Measurements from ENCODE around the gene CES5A.
"Not testable (repeated sequence)": the region's sequence is repeated elsewhere in the genome, so short reads cannot be mapped to it uniquely, and the experiment has no call there.

Gene CES5A

GRCh38 chr16:55834049-55834448, 41.1 kb downstream of the CES5A start:
- no peak for TF ChIP-seq JUND (IDR thresholded peaks at IDR 0.05; ENCODE audit: low read depth)
- in situ Hi-C loops (cut with HindIII; ENCODE audit: low pct_unique_long_range_greater_than_20kb, low sequenced_read_pairs) = no loop called here

DNA sequence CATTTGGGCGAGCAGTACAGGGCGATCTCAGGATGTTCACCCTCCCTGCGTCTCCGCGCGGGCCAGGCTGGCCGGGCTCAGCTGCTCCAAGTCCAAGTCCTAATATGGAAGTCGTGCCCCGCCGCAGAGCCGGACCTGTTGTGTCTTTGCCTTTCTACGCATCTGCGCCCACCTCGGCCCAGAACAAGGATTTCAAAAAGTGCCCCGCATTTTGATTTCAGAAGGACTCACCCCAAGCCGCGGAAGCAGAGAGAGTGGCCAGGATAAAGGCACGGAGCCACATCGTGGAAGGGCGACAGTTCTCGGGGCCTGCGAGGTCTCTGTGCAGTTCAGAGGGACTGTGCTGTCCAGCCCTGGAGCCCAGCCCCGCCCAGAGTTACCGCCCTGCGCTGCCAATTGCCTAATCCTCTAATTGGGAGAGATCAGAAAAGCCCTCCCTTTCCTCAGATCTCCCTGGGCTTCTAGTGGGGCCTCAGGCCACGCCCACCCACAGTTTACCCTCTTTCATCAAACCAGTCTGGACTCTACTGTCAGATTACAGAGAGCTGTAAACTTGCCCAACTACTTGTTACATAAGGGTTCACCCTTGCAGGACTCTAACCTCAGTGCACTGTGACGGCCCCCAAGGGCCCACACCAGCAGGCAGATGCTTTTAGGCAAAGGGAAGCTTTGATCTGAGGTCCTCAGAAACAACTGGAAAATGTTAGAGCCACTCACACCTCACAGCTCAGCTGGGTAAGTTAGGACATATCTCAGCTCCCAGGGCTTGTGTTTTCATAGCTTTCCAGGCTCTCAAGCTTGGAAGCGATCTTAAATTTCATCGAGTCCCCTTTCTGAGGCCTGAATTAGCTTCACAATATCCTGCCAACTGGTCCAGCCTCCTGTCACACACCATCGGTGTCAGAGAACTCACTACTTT, 42.1 kb downstream of the CES5A start, which contains the start of gene CES1:
Gene CES1 (minus strand): TSS at position 324 of the 919 bp plus-strand sequence. CDS start 41 bp downstream, at position 283.
- in situ Hi-C loops (cut with HindIII; ENCODE audit: low pct_unique_long_range_greater_than_20kb, low sequenced_read_pairs) = no loop called here
- no peak for TF ChIP-seq JUND (IDR thresholded peaks at IDR 0.05; ENCODE audit: low read depth)
- DNase-seq (ENCODE audit: low read depth in 1 of 2, low spot score in 1 of 2) = no peak

More at GRCh38 chr16:55834049-55834448, 41.1 kb downstream of the CES5A start:
- no peak for DNase-seq (ENCODE audit: low read depth in 1 of 2, low spot score in 1 of 2)

- in situ Hi-C loops (cut with HindIII; ENCODE audit: low pct_unique_long_range_greater_than_20kb, low sequenced_read_pairs) = no loop called here
- no peak for TF ChIP-seq JUND (IDR thresholded peaks at IDR 0.05; ENCODE audit: low read depth)
- DNase-seq (ENCODE audit: low read depth in 1 of 2, low spot score in 1 of 2) = no peak
Observed at GRCh38 chr16:55832425-55832772, 42.8 kb downstream of the CES5A start.

- DNase-seq (ENCODE audit: low read depth in 1 of 2, low spot score in 1 of 2) = no peak
- in situ Hi-C loops (cut with HindIII; ENCODE audit: low pct_unique_long_range_greater_than_20kb, low sequenced_read_pairs) = no loop called here
- TF ChIP-seq JUND (IDR thresholded peaks at IDR 0.05; ENCODE audit: low read depth) = no peak
Observed at GRCh38 chr16:55830658-55831294, 44.4 kb downstream of the CES5A start.

GRCh38 chr16:55829232-55829631, 45.9 kb downstream of the CES5A start:
- in situ Hi-C loops (cut with HindIII; ENCODE audit: low pct_unique_long_range_greater_than_20kb, low sequenced_read_pairs); DNase-seq (ENCODE audit: low read depth in 1 of 2, low spot score in 1 of 2): not testable (repeated sequence)

GRCh38 chr16:55828680-55829079, 46.5 kb downstream of the CES5A start:
- no peak for DNase-seq (ENCODE audit: low read depth in 1 of 2, low spot score in 1 of 2)
- in situ Hi-C loops (cut with HindIII; ENCODE audit: low pct_unique_long_range_greater_than_20kb, low sequenced_read_pairs) = no loop called here
- no peak for TF ChIP-seq JUND (IDR thresholded peaks at IDR 0.05; ENCODE audit: low read depth)

- DNase-seq (ENCODE audit: low read depth in 1 of 2, low spot score in 1 of 2) = no peak
- in situ Hi-C loops (cut with HindIII; ENCODE audit: low pct_unique_long_range_greater_than_20kb, low sequenced_read_pairs) = no loop called here
- no peak for TF ChIP-seq JUND (IDR thresholded peaks at IDR 0.05; ENCODE audit: low read depth)
Observed at GRCh38 chr16:55825115-55825728, 50.0 kb downstream of the CES5A start.

GRCh38 chr16:55824473-55825000, 50.6 kb downstream of the CES5A start:
- no peak for DNase-seq (ENCODE audit: low read depth in 1 of 2, low spot score in 1 of 2)
- TF ChIP-seq JUND (IDR thresholded peaks at IDR 0.05; ENCODE audit: low read depth) = no peak
- in situ Hi-C loops (cut with HindIII; ENCODE audit: low pct_unique_long_range_greater_than_20kb, low sequenced_read_pairs) = no loop called here

- DNase-seq (ENCODE audit: low read depth in 1 of 2, low spot score in 1 of 2) = no peak
- no peak for TF ChIP-seq JUND (IDR thresholded peaks at IDR 0.05; ENCODE audit: low read depth)
- in situ Hi-C loops (cut with HindIII; ENCODE audit: low pct_unique_long_range_greater_than_20kb, low sequenced_read_pairs) = no loop called here
Observed at GRCh38 chr16:55822280-55822810, 52.8 kb downstream of the CES5A start.

DNA sequence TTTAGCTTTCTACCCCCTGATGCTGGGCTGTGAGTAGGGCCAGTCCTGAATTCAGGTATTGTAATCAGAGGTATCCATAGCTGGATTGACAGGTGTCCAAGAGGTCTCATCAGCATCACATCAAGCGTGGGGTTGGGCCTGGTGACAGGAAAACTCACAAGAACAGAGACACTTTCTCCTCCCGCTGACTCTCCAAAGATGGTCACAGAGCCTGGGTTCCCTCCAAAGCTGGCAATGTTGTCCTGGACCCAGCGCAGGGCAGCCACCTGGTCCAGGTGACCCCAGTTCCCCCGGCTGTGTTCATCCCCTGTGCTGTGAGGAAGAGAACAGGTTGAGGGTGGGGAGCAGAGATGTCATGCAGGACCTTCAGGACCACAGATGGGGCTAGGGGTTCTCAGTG, 54.0 kb downstream of the CES5A start:
- no peak for TF ChIP-seq JUND (IDR thresholded peaks at IDR 0.05; ENCODE audit: low read depth)
- no peak for DNase-seq (ENCODE audit: low read depth in 1 of 2, low spot score in 1 of 2)
- in situ Hi-C loops (cut with HindIII; ENCODE audit: low pct_unique_long_range_greater_than_20kb, low sequenced_read_pairs) = no loop called here

DNA sequence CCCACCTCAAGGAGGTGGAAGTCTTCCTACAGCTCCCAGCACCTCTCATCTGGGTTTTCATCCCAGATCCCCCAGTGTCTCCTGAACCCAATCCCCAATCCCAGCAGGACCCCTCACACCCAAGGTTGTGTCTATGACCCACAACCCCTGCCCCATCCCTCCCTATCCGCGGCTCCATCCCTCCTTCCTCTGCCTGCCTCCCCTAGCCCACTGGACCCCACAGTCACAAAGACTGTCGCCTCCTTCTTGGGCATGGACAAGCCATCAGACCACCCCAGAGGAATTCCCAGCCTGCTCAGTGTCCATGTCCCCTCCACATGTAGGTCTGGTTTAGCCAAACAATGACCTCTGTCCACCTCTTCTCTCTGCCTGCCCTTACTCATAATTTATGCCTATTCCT, 54.6 kb downstream of the CES5A start:
- no peak for TF ChIP-seq JUND (IDR thresholded peaks at IDR 0.05; ENCODE audit: low read depth)
- no peak for DNase-seq (ENCODE audit: low read depth in 1 of 2, low spot score in 1 of 2)
- in situ Hi-C loops (cut with HindIII; ENCODE audit: low pct_unique_long_range_greater_than_20kb, low sequenced_read_pairs) = no loop called here

DNA sequence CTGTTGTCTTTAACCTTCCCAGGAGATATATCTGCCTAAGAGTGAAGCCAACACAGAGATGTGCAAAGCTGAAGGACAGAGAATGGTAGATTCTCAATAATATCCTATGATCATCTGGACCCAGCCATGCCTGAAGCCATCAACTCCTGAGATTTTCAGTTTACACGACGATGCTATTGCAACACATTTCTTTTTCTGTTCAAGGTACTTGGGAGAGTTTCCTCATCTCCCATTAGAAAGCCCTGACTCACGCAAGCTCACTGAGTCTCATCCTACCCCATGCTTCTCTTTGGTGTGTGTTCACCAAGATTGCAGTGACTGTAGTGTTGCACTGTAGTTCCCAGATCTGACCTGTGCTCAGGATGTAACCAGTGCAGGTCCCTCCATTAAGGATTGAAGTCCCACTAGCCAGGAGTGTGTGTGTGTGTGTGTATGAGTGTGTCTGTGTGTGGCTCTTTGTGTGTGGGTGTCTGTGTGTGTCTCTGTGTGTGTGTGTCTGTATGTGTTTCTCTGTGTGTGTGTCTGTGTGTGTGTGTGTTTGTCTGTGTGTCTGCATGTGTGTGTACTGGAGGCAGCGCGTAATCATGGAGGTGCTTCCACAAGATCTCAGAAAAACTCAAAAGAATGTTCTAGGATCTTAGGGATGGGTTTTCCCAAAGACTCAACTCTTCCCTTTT, 57.8 kb downstream of the CES5A start:
- in situ Hi-C loops (cut with HindIII; ENCODE audit: low pct_unique_long_range_greater_than_20kb, low sequenced_read_pairs) = no loop called here
- no peak for DNase-seq (ENCODE audit: low read depth in 1 of 2, low spot score in 1 of 2)
- no peak for TF ChIP-seq JUND (IDR thresholded peaks at IDR 0.05; ENCODE audit: low read depth)

DNA sequence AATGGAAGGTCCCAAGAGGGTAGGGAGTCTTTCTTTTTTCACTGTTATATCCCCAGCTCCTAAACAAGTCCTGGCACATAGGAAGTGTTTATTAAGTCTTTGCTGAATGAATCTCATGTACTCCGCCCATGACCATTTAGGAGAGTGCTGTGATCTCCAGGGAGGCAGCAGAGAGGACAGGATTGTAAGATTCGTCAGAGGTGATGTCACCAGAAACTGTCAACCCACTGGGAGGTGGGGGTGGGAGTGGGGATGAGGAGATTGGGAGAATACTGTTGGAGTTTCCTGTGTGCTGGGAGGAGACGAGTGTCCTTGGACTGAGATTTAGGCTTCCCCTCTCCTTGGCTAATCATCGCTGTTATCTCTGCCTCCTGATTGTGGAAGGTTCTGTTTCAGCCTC, 59.0 kb downstream of the CES5A start:
- DNase-seq (ENCODE audit: low read depth in 1 of 2, low spot score in 1 of 2); in situ Hi-C loops (cut with HindIII; ENCODE audit: low pct_unique_long_range_greater_than_20kb, low sequenced_read_pairs): not testable (repeated sequence)

Data from T47D (cell line).